GM10266 (cell line): ENCODE measurements around the gene PRSS35.
A peak's percentile ranks its signal among the peaks of the same experiment; 100 is the strongest.
"Not testable (repeated sequence)": the region's sequence is repeated elsewhere in the genome, so short reads cannot be mapped to it uniquely, and the experiment has no call there.

Source experiments
- DNase-seq: peaks from one replicate; pipeline ENCODE4 v3.0.0; 2012; ENCODE audit errors: extremely low spot score
- CTCF ChIP-seq: IDR thresholded peaks from 2 replicates; pipeline ENCODE4 v1.5.1; 2012; ENCODE audit warnings: mild to moderate bottlenecking, low read depth; ENCODE audit not compliant: control insufficient read depth, insufficient read depth; ENCODE audit errors: missing control alignments

The PRSS35 gene

GRCh38 chr6:83517500-83517899, 5.2 kb downstream of the PRSS35 start:
- TF ChIP-seq CTCF: no peak
- no peak for DNase-seq

- TF ChIP-seq CTCF: peak; percentile 9
- no peak for DNase-seq
Measured at GRCh38 chr6:83518816-83519480, 6.6 kb downstream of the PRSS35 start.

- DNase-seq: peak; percentile 27
- TF ChIP-seq CTCF: peak; percentile 81
Measured at GRCh38 chr6:83536034-83536646, 23.8 kb downstream of the PRSS35 start.

- TF ChIP-seq CTCF: no peak
- DNase-seq: no peak
Measured at GRCh38 chr6:83536647-83537589, 24.6 kb downstream of the PRSS35 start.

GRCh38 chr6:83539678-83540077, 27.3 kb downstream of the PRSS35 start:
- no peak for TF ChIP-seq CTCF
- no peak for DNase-seq

GRCh38 chr6:83546636-83547035, 34.3 kb downstream of the PRSS35 start:
- DNase-seq: no peak
- TF ChIP-seq CTCF: no peak

- not testable (repeated sequence) for DNase-seq
Measured at GRCh38 chr6:83550482-83550881, 38.1 kb downstream of the PRSS35 start.

GRCh38 chr6:83551748-83552147, 39.4 kb downstream of the PRSS35 start:
- not testable (repeated sequence) for DNase-seq
